Kidney epithelial cell (primary cell): ENCODE measurements around the gene NR1H2. TPM values are rescaled to one million over a fixed set of nuclear protein-coding genes. Genes with fewer than 3 reads are reported as not detected.

Experiments used
- DNase-seq: peaks from one replicate; pipeline ENCODE4 v3.0.0-alpha.2; 2010; ENCODE audit warnings: low read depth
- H3K27me3 ChIP-seq: 2 replicates; pipeline ENCODE4 v1.6.0; 2011; ENCODE audit warnings: low read length; ENCODE audit not compliant: control insufficient read depth, insufficient read depth
- H3K36me3 ChIP-seq: 2 replicates; pipeline ENCODE4 v1.5.1; 2011; ENCODE audit warnings: low read length; ENCODE audit not compliant: control insufficient read depth, insufficient read depth
- H3K4me3 ChIP-seq: 2 replicates; pipeline ENCODE4 v1.5.1; 2011; ENCODE audit warnings: low read depth, mild to moderate bottlenecking, control low read depth, low read length
- total RNA-seq: library from RNA; depleted of rRNA; stranded (reverse); fragments of >200 nt; gene quantifications from 2 replicates; pipeline ENCODE4 v1.2.3, GENCODE V29; 2015
- TF ChIP-seq, protein P1 (sequence below): IDR thresholded peaks from 2 replicates; pipeline ENCODE4 v1.5.1; 2011; ENCODE audit warnings: mild to moderate bottlenecking, moderate library complexity, low read length, control low read depth, inconsistent platforms; ENCODE audit not compliant: insufficient read depth, poor library complexity, severe bottlenecking

The NR1H2 gene
- total RNA-seq, 1 donor from 2014 or later: 86.5 TPM

DNA sequence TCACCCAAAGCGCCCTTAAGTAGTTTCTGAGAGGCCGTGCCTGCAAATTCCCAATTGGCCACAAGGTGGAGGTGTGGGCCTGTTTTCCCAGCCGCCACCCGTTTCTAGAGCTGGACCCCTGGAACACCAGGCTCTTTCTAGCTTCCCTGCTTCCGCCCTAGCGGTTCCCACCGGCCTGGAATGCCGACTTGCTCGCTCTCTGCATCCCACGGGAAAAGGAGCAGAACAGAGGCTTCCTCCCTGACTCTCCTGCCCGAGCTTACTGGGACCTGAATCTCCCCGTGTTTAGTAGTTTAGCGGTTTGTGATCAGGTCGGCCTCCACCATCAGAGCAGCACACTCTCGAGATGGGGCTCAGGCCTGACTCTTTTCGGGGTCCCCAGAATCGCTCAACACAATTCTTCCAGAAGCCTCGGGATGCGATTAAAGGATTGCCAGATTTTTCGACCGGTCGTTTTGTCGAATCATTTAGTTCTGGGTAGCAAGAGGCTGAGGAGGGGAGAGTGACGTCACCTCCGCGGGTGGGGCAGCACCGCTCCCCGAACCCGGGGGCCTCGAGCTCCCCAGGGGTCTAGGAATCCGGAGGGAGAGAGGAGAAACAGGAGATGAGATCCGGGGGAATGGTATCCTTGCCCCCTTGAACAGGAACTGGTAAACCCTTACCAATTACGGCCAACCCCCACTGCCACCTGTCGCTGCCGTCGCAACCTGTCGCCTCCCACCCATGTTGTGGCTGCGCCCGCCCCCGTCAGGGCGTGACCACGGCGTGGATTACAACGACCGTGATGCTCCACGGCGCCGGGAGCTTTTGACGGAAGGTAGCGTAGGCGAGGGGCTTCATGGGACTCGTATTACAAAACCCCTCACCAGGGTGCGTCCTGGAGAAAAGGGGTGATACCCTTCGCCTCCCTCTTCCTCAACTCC lies 18.8 kb upstream of the NR1H2 start:
- TF ChIP-seq, protein P1, sequence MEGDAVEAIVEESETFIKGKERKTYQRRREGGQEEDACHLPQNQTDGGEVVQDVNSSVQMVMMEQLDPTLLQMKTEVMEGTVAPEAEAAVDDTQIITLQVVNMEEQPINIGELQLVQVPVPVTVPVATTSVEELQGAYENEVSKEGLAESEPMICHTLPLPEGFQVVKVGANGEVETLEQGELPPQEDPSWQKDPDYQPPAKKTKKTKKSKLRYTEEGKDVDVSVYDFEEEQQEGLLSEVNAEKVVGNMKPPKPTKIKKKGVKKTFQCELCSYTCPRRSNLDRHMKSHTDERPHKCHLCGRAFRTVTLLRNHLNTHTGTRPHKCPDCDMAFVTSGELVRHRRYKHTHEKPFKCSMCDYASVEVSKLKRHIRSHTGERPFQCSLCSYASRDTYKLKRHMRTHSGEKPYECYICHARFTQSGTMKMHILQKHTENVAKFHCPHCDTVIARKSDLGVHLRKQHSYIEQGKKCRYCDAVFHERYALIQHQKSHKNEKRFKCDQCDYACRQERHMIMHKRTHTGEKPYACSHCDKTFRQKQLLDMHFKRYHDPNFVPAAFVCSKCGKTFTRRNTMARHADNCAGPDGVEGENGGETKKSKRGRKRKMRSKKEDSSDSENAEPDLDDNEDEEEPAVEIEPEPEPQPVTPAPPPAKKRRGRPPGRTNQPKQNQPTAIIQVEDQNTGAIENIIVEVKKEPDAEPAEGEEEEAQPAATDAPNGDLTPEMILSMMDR: peak; percentile 85
- H3K4me3 ChIP-seq: peak overlapping the region; percentile 36
- no peaks in the 10 kb centered on the region for H3K36me3 ChIP-seq
- DNase-seq: no peak
- no peaks in the 10 kb centered on the region for H3K27me3 ChIP-seq

DNA sequence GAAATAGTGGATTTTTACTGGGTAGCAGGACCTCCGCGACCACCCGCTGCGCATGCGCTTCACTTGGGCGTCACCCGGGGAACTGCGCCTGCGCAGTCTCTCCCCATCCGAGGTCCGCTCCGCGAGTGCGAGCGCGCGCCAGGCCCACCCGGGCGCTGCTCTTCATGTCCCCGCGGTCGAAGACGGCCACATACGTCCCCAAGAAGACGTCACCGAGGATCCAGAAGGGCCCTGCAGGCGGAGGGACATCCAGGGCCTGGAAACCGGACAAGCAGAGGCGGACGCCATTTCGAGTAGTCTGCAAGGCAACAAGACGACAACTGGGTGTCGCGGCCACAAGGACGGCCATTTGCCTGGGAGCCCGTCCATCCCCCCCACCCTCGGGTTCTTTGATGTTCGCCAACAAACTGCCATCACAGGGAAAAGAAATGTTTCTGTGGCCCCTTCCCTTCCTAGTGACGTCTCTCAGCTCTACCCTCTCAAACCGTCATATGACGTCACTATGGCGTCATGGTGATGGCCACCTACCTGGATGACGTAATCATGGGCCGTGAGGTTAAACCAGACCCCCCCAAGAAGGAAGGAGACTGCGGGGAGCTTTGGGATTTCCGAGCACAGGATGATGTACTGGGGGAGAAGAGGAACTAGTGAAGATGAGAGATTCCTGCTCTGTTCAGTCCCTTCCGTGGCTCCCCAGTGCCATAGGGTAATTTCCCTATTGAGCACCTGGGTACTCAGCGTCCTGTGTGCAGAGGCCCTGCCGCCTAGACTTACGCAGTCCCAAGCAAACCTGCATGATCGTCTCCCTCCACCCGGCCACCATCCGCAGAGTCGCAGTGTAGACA lies 17.6 kb upstream of the NR1H2 start:
- Histone ChIP-seq H3K36me3 (no peaks in the 10 kb centered on the region), H3K27me3 (no peaks in the 10 kb centered on the region), H3K4me3 (peak overlapping the region; percentile 44)
- TF ChIP-seq, protein P1: no peak
- DNase-seq: no peak

DNA sequence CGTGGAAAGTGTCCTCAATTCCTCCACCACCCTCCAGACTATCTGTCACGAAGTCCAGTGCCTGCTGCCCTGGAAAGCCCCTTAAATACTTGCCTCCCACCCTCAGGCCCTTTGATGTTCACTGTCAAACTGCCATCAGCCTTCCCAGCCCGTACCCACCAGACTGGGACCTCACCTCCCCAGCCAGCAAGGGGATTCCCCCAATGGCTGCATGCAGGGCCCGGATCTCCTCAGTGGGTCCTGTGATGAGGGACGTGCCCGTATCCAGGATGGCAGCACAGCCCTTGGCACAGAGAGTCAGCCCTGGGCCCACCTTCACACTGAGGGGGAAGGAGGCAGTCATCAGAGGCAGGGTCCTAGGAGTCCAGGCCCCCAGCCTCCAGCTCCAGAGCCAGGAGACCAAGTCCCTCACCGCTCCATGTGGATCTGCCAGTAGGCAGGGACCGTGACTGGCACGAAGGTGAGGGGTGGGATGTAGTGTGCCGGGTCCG lies 16.9 kb upstream of the NR1H2 start:
- no peaks in the 10 kb centered on the region for H3K36me3 ChIP-seq
- no peak overlapping the region for H3K4me3 ChIP-seq
- H3K27me3 ChIP-seq: no peaks in the 10 kb centered on the region
- TF ChIP-seq, protein P1: no peak
- DNase-seq: no peak

DNA sequence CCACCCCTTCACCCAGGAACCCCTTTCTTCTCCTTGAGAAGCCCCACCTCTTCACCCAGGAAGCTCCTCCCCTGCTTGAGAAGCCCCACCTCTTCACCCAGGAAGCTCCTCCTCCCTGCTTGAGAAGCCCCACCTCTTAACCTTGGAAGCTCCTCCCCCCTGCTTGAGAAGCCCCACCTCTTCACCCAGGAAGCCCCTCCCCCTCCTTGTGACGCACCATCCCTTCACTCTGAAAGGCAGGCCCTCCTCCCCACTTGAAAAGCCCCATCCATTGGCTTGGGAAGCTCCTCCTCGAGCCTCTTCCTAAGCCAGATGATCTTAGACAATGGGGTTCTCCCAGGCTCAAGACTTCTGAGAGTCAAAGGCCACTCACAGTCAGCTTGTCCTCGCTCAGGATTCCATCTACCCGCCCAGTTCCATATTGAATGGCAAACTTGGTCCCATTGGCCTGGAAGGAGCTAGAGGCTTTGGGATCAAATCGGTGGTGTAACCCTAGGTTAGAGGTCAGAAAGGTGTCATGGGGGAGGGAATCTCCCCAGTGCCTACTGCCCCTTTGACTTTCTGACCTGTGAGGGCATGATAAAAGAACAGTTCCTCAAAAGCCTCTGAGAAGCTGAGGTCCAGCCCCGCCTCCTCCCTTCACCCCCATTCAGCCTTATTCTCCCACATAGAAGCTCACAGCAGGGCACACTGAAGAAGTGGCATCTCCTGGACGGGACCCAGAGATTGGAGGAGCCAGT lies 14.8 kb upstream of the NR1H2 start:
- Histone ChIP-seq H3K36me3 (no peaks in the 10 kb centered on the region), H3K4me3 (no peak overlapping the region), H3K27me3 (no peaks in the 10 kb centered on the region)
- TF ChIP-seq, protein P1: no peak
- DNase-seq: no peak

DNA sequence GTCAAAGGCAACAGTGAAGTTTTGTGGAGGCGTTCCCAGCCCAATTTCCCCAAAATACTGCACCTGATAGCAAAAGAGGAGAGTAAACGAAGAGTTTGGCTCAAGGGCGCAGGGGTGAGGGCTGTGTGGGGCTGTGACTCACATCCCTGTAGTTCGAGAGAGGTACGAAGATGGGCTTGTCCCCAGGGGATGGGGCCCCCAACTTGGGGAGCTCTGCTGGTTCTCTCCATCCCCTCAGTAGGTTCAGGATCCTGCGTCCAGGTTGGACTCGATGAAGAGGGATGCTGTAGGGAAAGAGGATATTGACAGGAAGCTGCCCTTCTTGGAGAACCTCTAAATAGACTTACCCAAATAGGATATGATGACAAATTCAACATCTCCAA lies 14.2 kb upstream of the NR1H2 start:
- no peaks in the 10 kb centered on the region for H3K36me3 ChIP-seq
- no peak for DNase-seq
- TF ChIP-seq, protein P1: no peak
- H3K27me3 ChIP-seq: no peaks in the 10 kb centered on the region
- H3K4me3 ChIP-seq: no peak overlapping the region
